HepG2 (cell line): Measurements from ENCODE around the gene IQCE. TPM values are rescaled to one million over a fixed set of nuclear protein-coding genes. Genes with fewer than 3 reads are reported as not detected.

Experiments used
- ATAC-seq: fragments of 200-7000 bp; cut with Tn5 transposase; 3 replicates; pipeline ENCODE4 v1.9.1; 2020; ENCODE audit warnings: mild to moderate bottlenecking, moderate library complexity
- BruUV-seq: library from RNA; stranded (reverse); fragments of 400-500 nt; replicated peaks from 2 replicates; lab custom pipeline; 2021; lab: Mats Ljungman, UMichigan
- CTCF ChIA-PET: fragments of 300-600 bp; formaldehyde crosslinking; extraction: SDS; loops from one replicate; lab custom pipeline; 2021; ENCODE audit warnings: low total read pairs, inconsistent platforms, low intra/inter-chr PET ratio; lab: Yijun Ruan, JAX
- POLR2A ChIA-PET: fragments of 350-600 bp; sonication (Branson Sonifier 250); formaldehyde crosslinking; loops from one replicate; lab custom pipeline; 2020; ENCODE audit warnings: antibody characterized with exemption, inconsistent platforms; lab: Yijun Ruan, JAX
- DNase-seq: peaks from one replicate; pipeline ENCODE4 v3.0.0-alpha.2; 2015; ENCODE audit warnings: low spot score
- FAIRE-seq: peaks from 3 replicates; lab custom pipeline; 2011; peaks lifted over from hg19 to GRCh38; lab: Jason Lieb, UNC
- H2AFZ ChIP-seq: one replicate; pipeline ENCODE4 v1.6.1; 2011; ENCODE audit warnings: low read length, inconsistent platforms
- H3K27ac ChIP-seq: fragments of 300-600 bp; 3 replicates; pipeline ENCODE4 v1.8.0; 2011; ENCODE audit warnings: mixed run types, mild to moderate bottlenecking, mixed read lengths, low read length, inconsistent platforms; ENCODE audit not compliant: insufficient read depth; ENCODE audit errors: extremely low read length
- H3K27me3 ChIP-seq, 2 experiments: fragments of 200-600 bp in 1 of 2; 2 replicates in 1 of 2; 3 replicates in 1 of 2; pipeline versions ENCODE4 v1.6.0 to v1.8.0; 2011; ENCODE audit warnings: low read length in 2 of 2, mild to moderate bottlenecking in 2 of 2, moderate library complexity in 2 of 2, inconsistent platforms in 1 of 2; ENCODE audit not compliant: insufficient read depth in 2 of 2, control insufficient read depth in 1 of 2
- H3K36me3 ChIP-seq, 2 experiments: fragments of 200-600 bp in 1 of 2; replicated peaks in 1 of 2; 2 replicates in 1 of 2; 3 replicates in 1 of 2; pipeline versions ENCODE4 v1.5.1 to v1.8.0; 2011; ENCODE audit warnings: low read length in 2 of 2, inconsistent platforms in 1 of 2; ENCODE audit not compliant: insufficient read depth in 2 of 2, control insufficient read depth in 1 of 2
- H3K4me1 ChIP-seq: 2 replicates; pipeline ENCODE4 v1.5.1; 2012; ENCODE audit warnings: low read length, inconsistent platforms; ENCODE audit not compliant: insufficient read depth
- H3K4me2 ChIP-seq: 2 replicates; pipeline ENCODE4 v1.6.0; 2011; ENCODE audit warnings: low read depth, low read length, inconsistent platforms
- H3K4me3 ChIP-seq, 3 experiments: fragments of 200-600 bp in 1 of 3; sonication (generic), shearing (Covaris generic) in 1 of 3; replicated peaks in 1 of 3; 2 replicates each; pipeline ENCODE4 v1.5.1; 2011 to 2016; ENCODE audit warnings: low read length in 3 of 3, inconsistent platforms in 2 of 3, low read depth in 2 of 3, mild to moderate bottlenecking in 2 of 3, control low read depth in 1 of 3, mixed read lengths in 1 of 3; ENCODE audit not compliant: insufficient read depth in 1 of 3
- H3K79me2 ChIP-seq: one replicate; pipeline ENCODE4 v1.6.1; 2011; ENCODE audit warnings: low read length, inconsistent platforms; ENCODE audit not compliant: insufficient read depth
- H3K9ac ChIP-seq: 2 replicates; pipeline ENCODE4 v1.6.0; 2011; ENCODE audit warnings: mild to moderate bottlenecking, low read depth, low read length, inconsistent platforms; ENCODE audit not compliant: insufficient read depth
- H3K9me3 ChIP-seq: 2 replicates; pipeline ENCODE4 v1.5.1; 2012; ENCODE audit warnings: mild to moderate bottlenecking, low read length
- H4K20me1 ChIP-seq: 2 replicates; pipeline ENCODE4 v1.6.0; 2011; ENCODE audit warnings: inconsistent platforms, mild to moderate bottlenecking, low read length, moderate library complexity; ENCODE audit not compliant: insufficient read depth
- BCLAF1 ChIP-seq: fragments of 450-650 bp; IDR thresholded peaks from 2 replicates; pipeline ENCODE4 v1.6.1; 2017; ENCODE audit warnings: mild to moderate bottlenecking
- FOXK1 ChIP-seq: sonication (generic); formaldehyde crosslinking; IDR thresholded peaks from 2 replicates; pipeline ENCODE4 v1.4.0; 2020; ENCODE audit warnings: low read depth, missing genetic modification reagents, borderline replicate concordance
- PHF21A ChIP-seq: sonication (generic); formaldehyde crosslinking; IDR thresholded peaks from 2 replicates; pipeline ENCODE4 v1.5.0; 2020; ENCODE audit warnings: mild to moderate bottlenecking, missing genetic modification reagents
- PPARG ChIP-seq: conservative IDR thresholded peaks from 2 replicates; pipeline ENCODE4 v1.6.1; 2016; ENCODE audit warnings: missing biosample characterization, missing genetic modification reagents
- SMC3 ChIP-seq: IDR thresholded peaks from 2 replicates; pipeline ENCODE4 v1.6.1; 2011; ENCODE audit warnings: low read length, improper control_type of control experiment
- THAP9 ChIP-seq: sonication (generic); formaldehyde crosslinking; IDR thresholded peaks from 2 replicates; pipeline ENCODE4; 2020; ENCODE audit warnings: missing genetic modification reagents, mild to moderate bottlenecking, borderline replicate concordance
- ZNF207 ChIP-seq: fragments of 450-650 bp; IDR thresholded peaks from 2 replicates; pipeline ENCODE4 v1.6.1; 2016; ENCODE audit warnings: antibody characterized with exemption, borderline replicate concordance
- ZNF282 ChIP-seq: fragments of 450-650 bp; IDR thresholded peaks from 2 replicates; pipeline ENCODE4 v1.6.1; 2018; ENCODE audit not compliant: partially characterized antibody
- ZNF710 ChIP-seq: sonication (generic); formaldehyde crosslinking; IDR thresholded peaks from 2 replicates; pipeline ENCODE4 v1.5.0; 2020; ENCODE audit warnings: mild to moderate bottlenecking, missing genetic modification reagents, borderline replicate concordance
- ZNF749 ChIP-seq: sonication (generic); formaldehyde crosslinking; IDR thresholded peaks from 2 replicates; pipeline ENCODE4 v1.8.0; 2022; ENCODE audit warnings: mild to moderate bottlenecking, missing genetic modification reagents, moderate library complexity, borderline replicate concordance
- WGBS: methylation state at CpG from one replicate; pipeline ENCODE4 v1.1.6; 2017; ENCODE audit warnings: low lambda C conversion rate; 5-methylcytosine and 5-hydroxymethylcytosine counted together
- in situ Hi-C: cut with HindIII; loops from 2 replicates; pipeline ENCODE4 v1.10.0; 2017; ENCODE audit warnings: low pct_unique_long_range_greater_than_20kb; ENCODE audit not compliant: extremely low pct_ligation_motif_present
- intact Hi-C: fragments of 100-400 bp; cut with micrococcal nuclease; formaldehyde crosslinking; loops from one replicate; pipeline ENCODE4 v1.10.0; 2022; ENCODE audit not compliant: unreplicated experiment
- polyA plus RNA-seq, 8 experiments: library from polyadenylated mRNA; depleted of rRNA in 3 of 8; stranded (reverse) in 7 of 8; unstranded in 1 of 8; fragments of >200 nt; fragmentation: Illumina TruSeq in 4 of 8; extraction: Trizol in 4 of 8; gene quantifications; 2 replicates each; pipeline versions ENCODE4 v1.2.1 to v1.2.3, GENCODE V29; 2011 to 2016; ENCODE audit warnings: low read depth in 4 of 8, missing spikeins in 1 of 8, mixed read lengths in 1 of 8; ENCODE audit not compliant: insufficient read depth in 1 of 8
- total RNA-seq, 5 experiments: library from RNA; depleted of rRNA; stranded (reverse); fragments of >200 nt; fragmentation: Illumina TruSeq; extraction: Trizol; gene quantifications; 2 replicates each; pipeline ENCODE4 v1.2.3, GENCODE V29; 2016; ENCODE audit warnings: low read depth in 1 of 5

IQCE gene
- total and polyA plus RNA-seq, 2 of the 13 experiments (the other 11 are each of a cell fraction or from before 2014, with no cell fraction given): 1.5 to 2.5 TPM

GRCh38 chr7:2601065-2601464 lies 42.3 kb downstream of the IQCE start:
- Histone ChIP-seq H4K20me1 (no peaks in the 10 kb centered on the region), H3K4me1 (no peaks in the 10 kb centered on the region), H3K27me3 (no peaks in the 10 kb centered on the region), H3K27ac (no peak overlapping the region), H3K36me3 (no peaks in the 10 kb centered on the region), H3K9me3 (no peaks in the 10 kb centered on the region), H3K4me2 (no peak overlapping the region), H2AFZ (no peak overlapping the region), H3K4me3 (no peak overlapping the region), H3K79me2 (no peaks in the 10 kb centered on the region), H3K9ac (no peak overlapping the region)
- in situ Hi-C loops: no loop called here
- ChIA-PET CTCF (no interaction called here), POLR2A (no interaction called here)
- TF ChIP-seq ZNF710 (CRISPR knock-in tag) (no peak), ZNF749 (no peak), ZNF207 (no peak), PPARG (no peak)
- intact Hi-C loops: no loop called here
- FAIRE-seq (no peak), DNase-seq (no peak), ATAC-seq (no peak)
- WGBS: 81% methylated on average over 5 of the region's 9 CpGs
- no TSS peak for BruUV-seq

- no TSS peak for BruUV-seq
- H3K4me2 ChIP-seq: no peak overlapping the region
- no peak for DNase-seq
- no peak overlapping the region for H3K27ac ChIP-seq
- no peaks in the 10 kb centered on the region for H3K4me1 ChIP-seq
- intact Hi-C loops: no loop called here
- no peaks in the 10 kb centered on the region for H3K79me2 ChIP-seq
- 91% methylated on average over 11 of the region's 11 CpGs for WGBS
- in situ Hi-C loops: no loop called here
- POLR2A ChIA-PET: interaction anchor here (0.6 kb wide), 1 partner anchor 14 kb away, joined by 3 read pairs; no protein-coding TSS in a partner anchor
- H3K4me3 ChIP-seq: no peak overlapping the region
- CTCF ChIA-PET: no interaction called here
- H3K27me3 ChIP-seq: no peaks in the 10 kb centered on the region
- no peaks in the 10 kb centered on the region for H3K9me3 ChIP-seq
- no peak for ATAC-seq
- FAIRE-seq: no peak
- no peaks in the 10 kb centered on the region for H4K20me1 ChIP-seq
- H3K9ac ChIP-seq: no peak overlapping the region
- H2AFZ ChIP-seq: no peak overlapping the region
- no peaks in the 10 kb centered on the region for H3K36me3 ChIP-seq
- TF ChIP-seq THAP9 (CRISPR knock-in tag) (no peak), SMC3 (no peak), PHF21A (CRISPR knock-in tag) (no peak), ZNF282 (no peak), FOXK1 (CRISPR knock-in tag) (no peak), BCLAF1 (no peak)
These were observed 43.1 kb downstream of the IQCE start for GRCh38 chr7:2601907-2602306.
